ENCODE measurements around the gene TEX48.

The TEX48 gene

GRCh38 chr9:114634387-114634786, 47.6 kb downstream of the TEX48 start:
- Mint-ChIP-seq H3K4me3 (no peak overlapping the region), H3K4me1 (no peaks in the 10 kb centered on the region), H3K27ac (no peak overlapping the region), H3K9me3 (no peaks in the 10 kb centered on the region), H3K36me3 (ENCODE audit: low read depth) (no peaks in the 10 kb centered on the region), H3K27me3 (ENCODE audit: low read depth, poor library complexity) (peaks cover 3% of the 10 kb centered on the region)
- TF ChIP-seq CTCF (IDR thresholded peaks at IDR 0.05) = no peak
- DNase-seq = no peak

DNA sequence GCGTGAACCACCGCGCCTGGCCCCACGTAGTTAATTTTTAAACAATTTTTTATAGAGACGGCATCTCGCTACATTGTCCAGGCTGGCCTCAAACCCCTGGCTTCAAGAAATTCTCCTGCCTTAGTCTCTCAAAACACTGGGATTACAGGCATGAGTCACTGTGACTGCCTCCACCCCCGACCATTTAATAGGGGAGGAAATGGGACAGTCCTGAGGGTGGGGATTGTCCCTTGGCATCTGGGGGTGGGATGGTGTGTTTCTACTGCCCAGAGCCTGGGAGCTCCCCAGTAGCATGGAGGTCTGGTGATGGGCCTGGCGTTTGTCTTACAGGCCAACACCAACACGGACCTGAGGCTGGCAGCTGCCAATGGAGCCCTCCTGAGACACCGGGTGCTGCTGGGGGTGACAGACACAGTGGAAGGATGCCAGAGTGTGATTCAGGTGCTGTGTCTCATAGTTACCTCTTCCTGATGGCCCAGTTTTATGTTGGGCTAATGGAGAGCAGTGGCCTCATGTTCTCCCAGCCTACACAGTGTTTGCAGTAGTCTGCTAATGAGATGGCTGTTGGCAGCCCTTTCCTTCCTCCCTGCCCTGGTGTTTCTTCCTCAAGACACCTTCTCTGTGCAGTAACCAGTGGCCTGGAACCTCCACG, 48.4 kb downstream of the TEX48 start:
- DNase-seq = no peak
- Mint-ChIP-seq H3K4me1 (no peaks in the 10 kb centered on the region), H3K27me3 (ENCODE audit: low read depth, poor library complexity) (peaks cover 3% of the 10 kb centered on the region), H3K36me3 (ENCODE audit: low read depth) (no peaks in the 10 kb centered on the region), H3K27ac (no peak overlapping the region), H3K4me3 (no peak overlapping the region), H3K9me3 (no peaks in the 10 kb centered on the region)
- no peak for TF ChIP-seq CTCF (IDR thresholded peaks at IDR 0.05)

GRCh38 chr9:114631166-114631565, 50.8 kb downstream of the TEX48 start:
- no peak overlapping the region for H3K4me3 Mint-ChIP-seq
- TF ChIP-seq CTCF (IDR thresholded peaks at IDR 0.05) = no peak
- H3K9me3 Mint-ChIP-seq = no peaks in the 10 kb centered on the region
- no peak overlapping the region for H3K27ac Mint-ChIP-seq
- DNase-seq = no peak
- no peaks in the 10 kb centered on the region for H3K36me3 Mint-ChIP-seq (ENCODE audit: low read depth)
- peaks cover 6% of the 10 kb centered on the region for H3K4me1 Mint-ChIP-seq
- peaks cover 3% of the 10 kb centered on the region for H3K27me3 Mint-ChIP-seq (ENCODE audit: low read depth, poor library complexity)

DNA sequence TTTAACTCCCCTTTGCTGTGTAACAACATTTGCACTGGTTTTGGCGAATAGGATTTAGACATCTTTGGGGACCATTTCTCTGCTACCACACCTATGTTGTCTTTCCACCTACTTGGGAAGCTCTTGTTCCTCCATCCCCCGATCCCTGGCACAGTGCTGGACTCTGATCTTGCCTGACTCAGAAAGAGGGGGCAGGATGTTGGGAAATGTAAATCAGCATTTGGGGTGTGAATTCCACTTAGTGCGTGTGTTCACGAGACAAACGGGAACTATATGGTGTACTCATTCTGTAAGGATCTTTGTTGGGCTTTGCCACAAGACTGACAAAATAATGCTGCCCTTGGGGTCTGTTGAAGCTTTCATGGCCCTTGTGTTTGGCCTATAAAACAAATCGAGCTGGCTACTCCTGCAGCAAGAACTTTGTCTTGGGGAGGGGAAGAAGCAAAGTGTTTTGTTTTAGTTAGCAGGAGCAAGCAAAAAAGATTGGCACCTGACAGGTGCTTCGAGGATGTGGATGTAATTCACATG, 52.4 kb downstream of the TEX48 start:
- H3K4me3 Mint-ChIP-seq = no peak overlapping the region
- H3K36me3 Mint-ChIP-seq (ENCODE audit: low read depth) = no peaks in the 10 kb centered on the region
- no peak for TF ChIP-seq CTCF (IDR thresholded peaks at IDR 0.05)
- peaks cover 3% of the 10 kb centered on the region for H3K27me3 Mint-ChIP-seq (ENCODE audit: low read depth, poor library complexity)
- DNase-seq = no peak
- no peaks in the 10 kb centered on the region for H3K9me3 Mint-ChIP-seq
- H3K4me1 Mint-ChIP-seq = peaks cover 6% of the 10 kb centered on the region
- H3K27ac Mint-ChIP-seq = no peak overlapping the region

DNA sequence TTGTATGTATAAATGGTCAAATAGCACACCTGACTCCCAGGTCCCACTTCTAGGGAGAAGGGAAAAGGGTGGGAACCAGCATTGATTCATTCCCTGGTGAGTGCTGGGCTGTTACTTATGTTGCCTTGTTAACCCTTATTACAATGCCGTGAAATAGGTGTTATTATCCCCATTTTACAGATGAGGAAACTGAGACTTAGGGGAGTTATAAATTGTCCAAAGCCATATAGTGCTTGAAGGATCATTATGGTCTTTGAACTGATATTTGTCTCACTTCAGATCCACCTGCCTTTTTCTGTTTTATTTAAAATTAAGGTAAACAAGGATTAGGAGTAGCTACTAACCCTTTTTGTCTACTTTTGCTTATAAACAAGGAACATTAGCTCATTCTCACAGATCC, 54.4 kb downstream of the TEX48 start:
- Mint-ChIP-seq H3K4me1 (peaks cover 6% of the 10 kb centered on the region), H3K27ac (no peak overlapping the region), H3K27me3 (ENCODE audit: low read depth, poor library complexity) (peaks cover 3% of the 10 kb centered on the region), H3K9me3 (peaks cover 4% of the 10 kb centered on the region), H3K36me3 (ENCODE audit: low read depth) (peaks cover 4% of the 10 kb centered on the region), H3K4me3 (no peak overlapping the region)
- no peak for TF ChIP-seq CTCF (IDR thresholded peaks at IDR 0.05)
- DNase-seq = no peak

- no peak overlapping the region for H3K4me3 Mint-ChIP-seq
- TF ChIP-seq CTCF (IDR thresholded peaks at IDR 0.05) = no peak
- DNase-seq = peak; percentile 12
- no peaks in the 10 kb centered on the region for H3K27me3 Mint-ChIP-seq (ENCODE audit: low read depth, poor library complexity)
- peaks cover 6% of the 10 kb centered on the region for H3K4me1 Mint-ChIP-seq
- peaks cover 4% of the 10 kb centered on the region for H3K36me3 Mint-ChIP-seq (ENCODE audit: low read depth)
- H3K27ac Mint-ChIP-seq = peak overlapping the region; percentile 8
- peaks cover 4% of the 10 kb centered on the region for H3K9me3 Mint-ChIP-seq
Measured at GRCh38 chr9:114626415-114627020, 55.5 kb downstream of the TEX48 start.

All from nephron progenitor cell (in vitro differentiated cells).